ENCODE measurements around the gene CNOT6L.

The CNOT6L gene

GRCh38 chr4:77692847-77693432 is 126.2 kb downstream of the CNOT6L start:
- no peak for DNase-seq
- TF ChIP-seq CTCF (IDR thresholded peaks at IDR 0.05; ENCODE audit: low read depth, low read length) = no peak
- no peaks in the 10 kb centered on the region for H3K36me3 ChIP-seq
- H3K9me3 ChIP-seq (ENCODE audit: severe bottlenecking) = no peaks in the 10 kb centered on the region
- H3K27me3 ChIP-seq (ENCODE audit: insufficient read depth, low read depth, severe bottlenecking) = no peaks in the 10 kb centered on the region
- no peak overlapping the region for H3K4me3 ChIP-seq (ENCODE audit: low read depth, low read length)
- H3K27ac ChIP-seq = no peak overlapping the region

GRCh38 chr4:77681792-77682191 is 137.4 kb downstream of the CNOT6L start:
- Histone ChIP-seq H3K27me3 (ENCODE audit: insufficient read depth, low read depth, severe bottlenecking) (no peaks in the 10 kb centered on the region), H3K4me3 (ENCODE audit: low read depth, low read length) (no peak overlapping the region), H3K9me3 (ENCODE audit: severe bottlenecking) (no peaks in the 10 kb centered on the region), H3K27ac (no peak overlapping the region), H3K36me3 (no peaks in the 10 kb centered on the region)
- no peak for TF ChIP-seq CTCF (IDR thresholded peaks at IDR 0.05; ENCODE audit: low read depth, low read length)
- no peak for DNase-seq

GRCh38 chr4:77676842-77677241 is 142.3 kb downstream of the CNOT6L start:
- no peaks in the 10 kb centered on the region for H3K36me3 ChIP-seq
- H3K4me3 ChIP-seq (ENCODE audit: low read depth, low read length) = no peak overlapping the region
- no peak for DNase-seq
- H3K9me3 ChIP-seq (ENCODE audit: severe bottlenecking) = no peaks in the 10 kb centered on the region
- H3K27ac ChIP-seq = no peak overlapping the region
- no peak for TF ChIP-seq CTCF (IDR thresholded peaks at IDR 0.05; ENCODE audit: low read depth, low read length)
- no peaks in the 10 kb centered on the region for H3K27me3 ChIP-seq (ENCODE audit: insufficient read depth, low read depth, severe bottlenecking)

GRCh38 chr4:77671051-77671450 is 148.1 kb downstream of the CNOT6L start:
- H3K4me3 ChIP-seq (ENCODE audit: low read depth, low read length) = no peak overlapping the region
- no peaks in the 10 kb centered on the region for H3K9me3 ChIP-seq (ENCODE audit: severe bottlenecking)
- no peak for DNase-seq
- H3K27ac ChIP-seq = no peak overlapping the region
- no peak for TF ChIP-seq CTCF (IDR thresholded peaks at IDR 0.05; ENCODE audit: low read depth, low read length)
- no peaks in the 10 kb centered on the region for H3K36me3 ChIP-seq
- H3K27me3 ChIP-seq (ENCODE audit: insufficient read depth, low read depth, severe bottlenecking) = no peaks in the 10 kb centered on the region

- Histone ChIP-seq H3K27me3 (ENCODE audit: insufficient read depth, low read depth, severe bottlenecking) (no peaks in the 10 kb centered on the region), H3K9me3 (ENCODE audit: severe bottlenecking) (no peaks in the 10 kb centered on the region), H3K4me3 (ENCODE audit: low read depth, low read length) (no peak overlapping the region), H3K27ac (no peak overlapping the region), H3K36me3 (no peaks in the 10 kb centered on the region)
- no peak for DNase-seq
- TF ChIP-seq CTCF (IDR thresholded peaks at IDR 0.05; ENCODE audit: low read depth, low read length) = no peak
Observed at GRCh38 chr4:77669946-77670590, 149.1 kb downstream of the CNOT6L start.
